Nephron (organoid): ENCODE data around the gene NOL7.

ENCODE experiments used
- H3K27ac Mint-ChIP-seq, 3 experiments: 2 replicates each; pipeline ENCODE4 v1.8.0; 2020; ENCODE audit warnings: mixed read lengths in 3 of 3, mild to moderate bottlenecking in 2 of 3, moderate library complexity in 1 of 3
- H3K27me3 Mint-ChIP-seq: 2 replicates; pipeline ENCODE4 v1.8.0; 2021; ENCODE audit warnings: low read depth, mild to moderate bottlenecking, moderate library complexity, mixed read lengths
- H3K36me3 Mint-ChIP-seq: 2 replicates; pipeline ENCODE4 v1.8.0; 2020; ENCODE audit warnings: low read depth, mixed read lengths
- H3K4me1 Mint-ChIP-seq: 2 replicates; pipeline ENCODE4 v1.8.0; 2020; ENCODE audit warnings: mixed read lengths
- H3K4me3 Mint-ChIP-seq, 3 experiments: 2 replicates each; pipeline ENCODE4 v1.8.0; 2020; ENCODE audit warnings: mild to moderate bottlenecking in 3 of 3, mixed read lengths in 3 of 3, moderate library complexity in 2 of 3
- H3K9me3 Mint-ChIP-seq: 2 replicates; pipeline ENCODE4 v1.8.0; 2020; ENCODE audit warnings: mixed read lengths
- CTCF ChIP-seq, 3 experiments: fragments of 200-600 bp; sonication (generic); IDR thresholded peaks; one replicate each; pipeline ENCODE4 v1.5.0; 2021; ENCODE audit warnings: antibody characterized with exemption in 3 of 3; ENCODE audit not compliant: unreplicated experiment in 3 of 3

NOL7 gene

GRCh38 chr6:13589801-13590200, 25.3 kb upstream of the NOL7 start:
- no peaks in the 10 kb centered on the region for H3K27me3 Mint-ChIP-seq

GRCh38 chr6:13590574-13591153, 24.5 kb upstream of the NOL7 start:
- no peaks in the 10 kb centered on the region for H3K27me3 Mint-ChIP-seq
- no peak overlapping the region for H3K27ac Mint-ChIP-seq
- no peaks in the 10 kb centered on the region for H3K9me3 Mint-ChIP-seq
- H3K4me1 Mint-ChIP-seq, result no peaks in the 10 kb centered on the region
- H3K4me3 Mint-ChIP-seq, result no peak overlapping the region
- no peak for TF ChIP-seq CTCF (IDR thresholded peaks at IDR 0.05; ENCODE audit: unreplicated experiment in 3 of 3)
- peaks cover 9% of the 10 kb centered on the region for H3K36me3 Mint-ChIP-seq

More at GRCh38 chr6:13589801-13590200, 25.3 kb upstream of the NOL7 start:
- peaks cover 17% of the 10 kb centered on the region for H3K36me3 Mint-ChIP-seq
- H3K4me1 Mint-ChIP-seq, result no peaks in the 10 kb centered on the region
- no peak for TF ChIP-seq CTCF (IDR thresholded peaks at IDR 0.05; ENCODE audit: unreplicated experiment in 3 of 3)
- no peak overlapping the region for H3K27ac Mint-ChIP-seq
- H3K4me3 Mint-ChIP-seq, result no peak overlapping the region
- H3K9me3 Mint-ChIP-seq, result no peaks in the 10 kb centered on the region

GRCh38 chr6:13591205-13591921, 23.8 kb upstream of the NOL7 start:
- no peak overlapping the region for H3K27ac Mint-ChIP-seq
- TF ChIP-seq CTCF (IDR thresholded peaks at IDR 0.05; ENCODE audit: unreplicated experiment in 3 of 3), result no peak
- H3K36me3 Mint-ChIP-seq, result peaks cover 16% of the 10 kb centered on the region
- no peaks in the 10 kb centered on the region for H3K4me1 Mint-ChIP-seq
- no peaks in the 10 kb centered on the region for H3K9me3 Mint-ChIP-seq
- H3K4me3 Mint-ChIP-seq, result no peak overlapping the region
- H3K27me3 Mint-ChIP-seq, result no peaks in the 10 kb centered on the region

GRCh38 chr6:13593103-13593502, 22.0 kb upstream of the NOL7 start:
- Mint-ChIP-seq H3K27ac (no peak overlapping the region), H3K27me3 (no peaks in the 10 kb centered on the region), H3K36me3 (peaks cover 22% of the 10 kb centered on the region), H3K9me3 (no peaks in the 10 kb centered on the region), H3K4me3 (no peak overlapping the region), H3K4me1 (no peaks in the 10 kb centered on the region)
- no peak for TF ChIP-seq CTCF (IDR thresholded peaks at IDR 0.05; ENCODE audit: unreplicated experiment in 3 of 3)

GRCh38 chr6:13593720-13594119, 21.4 kb upstream of the NOL7 start:
- Mint-ChIP-seq H3K27me3 (no peaks in the 10 kb centered on the region), H3K36me3 (peaks cover 25% of the 10 kb centered on the region), H3K9me3 (no peaks in the 10 kb centered on the region), H3K4me3 (no peak overlapping the region), H3K27ac (no peak overlapping the region), H3K4me1 (no peaks in the 10 kb centered on the region)
- no peak for TF ChIP-seq CTCF (IDR thresholded peaks at IDR 0.05; ENCODE audit: unreplicated experiment in 3 of 3)

GRCh38 chr6:13597073-13597472, 18.1 kb upstream of the NOL7 start:
- no peaks in the 10 kb centered on the region for H3K27me3 Mint-ChIP-seq
- no peaks in the 10 kb centered on the region for H3K4me1 Mint-ChIP-seq
- peaks cover 51% of the 10 kb centered on the region for H3K36me3 Mint-ChIP-seq
- no peak overlapping the region for H3K4me3 Mint-ChIP-seq
- no peak for TF ChIP-seq CTCF (IDR thresholded peaks at IDR 0.05; ENCODE audit: unreplicated experiment in 3 of 3)
- H3K27ac Mint-ChIP-seq, result no peak overlapping the region
- H3K9me3 Mint-ChIP-seq, result no peaks in the 10 kb centered on the region
